ENCODE data around the gene GCC2. TPM values are rescaled to one million over a fixed set of nuclear protein-coding genes. Genes with fewer than 3 reads are reported as not detected.

Gene GCC2, protein sequence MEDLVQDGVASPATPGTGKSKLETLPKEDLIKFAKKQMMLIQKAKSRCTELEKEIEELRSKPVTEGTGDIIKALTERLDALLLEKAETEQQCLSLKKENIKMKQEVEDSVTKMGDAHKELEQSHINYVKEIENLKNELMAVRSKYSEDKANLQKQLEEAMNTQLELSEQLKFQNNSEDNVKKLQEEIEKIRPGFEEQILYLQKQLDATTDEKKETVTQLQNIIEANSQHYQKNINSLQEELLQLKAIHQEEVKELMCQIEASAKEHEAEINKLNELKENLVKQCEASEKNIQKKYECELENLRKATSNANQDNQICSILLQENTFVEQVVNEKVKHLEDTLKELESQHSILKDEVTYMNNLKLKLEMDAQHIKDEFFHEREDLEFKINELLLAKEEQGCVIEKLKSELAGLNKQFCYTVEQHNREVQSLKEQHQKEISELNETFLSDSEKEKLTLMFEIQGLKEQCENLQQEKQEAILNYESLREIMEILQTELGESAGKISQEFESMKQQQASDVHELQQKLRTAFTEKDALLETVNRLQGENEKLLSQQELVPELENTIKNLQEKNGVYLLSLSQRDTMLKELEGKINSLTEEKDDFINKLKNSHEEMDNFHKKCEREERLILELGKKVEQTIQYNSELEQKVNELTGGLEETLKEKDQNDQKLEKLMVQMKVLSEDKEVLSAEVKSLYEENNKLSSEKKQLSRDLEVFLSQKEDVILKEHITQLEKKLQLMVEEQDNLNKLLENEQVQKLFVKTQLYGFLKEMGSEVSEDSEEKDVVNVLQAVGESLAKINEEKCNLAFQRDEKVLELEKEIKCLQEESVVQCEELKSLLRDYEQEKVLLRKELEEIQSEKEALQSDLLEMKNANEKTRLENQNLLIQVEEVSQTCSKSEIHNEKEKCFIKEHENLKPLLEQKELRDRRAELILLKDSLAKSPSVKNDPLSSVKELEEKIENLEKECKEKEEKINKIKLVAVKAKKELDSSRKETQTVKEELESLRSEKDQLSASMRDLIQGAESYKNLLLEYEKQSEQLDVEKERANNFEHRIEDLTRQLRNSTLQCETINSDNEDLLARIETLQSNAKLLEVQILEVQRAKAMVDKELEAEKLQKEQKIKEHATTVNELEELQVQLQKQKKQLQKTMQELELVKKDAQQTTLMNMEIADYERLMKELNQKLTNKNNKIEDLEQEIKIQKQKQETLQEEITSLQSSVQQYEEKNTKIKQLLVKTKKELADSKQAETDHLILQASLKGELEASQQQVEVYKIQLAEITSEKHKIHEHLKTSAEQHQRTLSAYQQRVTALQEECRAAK (N-terminal part only)
- 3.3 TPM for polyA plus RNA-seq (2012; ENCODE audit: insufficient read depth, insufficient read length, low read depth)

DNA sequence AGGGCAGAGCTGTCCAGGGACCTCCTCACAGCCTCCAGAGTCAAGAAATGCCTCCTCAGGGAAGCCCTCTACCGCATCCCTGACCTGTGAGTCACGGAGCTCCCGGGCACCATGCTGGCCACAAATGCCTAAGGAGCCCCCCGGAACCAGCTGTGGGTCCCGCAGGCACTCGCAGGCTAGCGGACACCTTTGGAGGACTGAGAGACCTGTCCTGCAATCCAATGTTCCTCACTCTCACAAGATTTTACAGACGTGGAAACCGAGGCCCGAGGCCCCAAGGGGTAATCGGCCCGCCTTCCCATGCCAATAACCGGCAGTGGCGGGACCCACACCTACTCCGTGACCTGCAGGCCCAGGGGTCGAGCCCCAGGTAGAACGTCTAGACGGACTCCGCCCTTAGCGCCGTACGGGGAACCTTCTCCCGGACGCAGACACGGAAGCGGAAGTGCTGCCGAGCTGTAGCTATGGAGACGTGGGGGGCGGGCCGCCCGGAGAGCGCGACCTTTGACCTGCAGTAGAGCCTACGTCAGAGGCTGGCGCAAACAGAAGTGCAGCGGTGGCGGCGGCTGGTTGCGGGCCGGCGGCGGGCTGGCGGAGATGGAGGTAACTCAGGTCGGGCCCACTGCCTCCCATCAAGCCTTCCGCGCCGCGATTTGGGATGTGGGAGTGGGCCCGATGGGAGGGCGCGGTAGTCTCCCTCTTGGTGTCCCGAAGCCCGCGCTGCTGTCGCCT lies at the start of gene GCC2:
TSS of gene GCC2 (plus strand) at position 529 of the 732 bp plus-strand sequence. CDS start at position 598, 69 bp downstream.
- Histone ChIP-seq H3K36me3 (no peaks in the 10 kb centered on the region), H3K4me3 (ENCODE audit: low read depth, low read length) (peak within 1 kb of the TSS; percentile 85), H3K4me1 (no peaks in the 10 kb centered on the region), H3K27me3 (no peaks in the 10 kb centered on the region), H3K9me3 (no peaks in the 10 kb centered on the region)
- TF ChIP-seq CTCF (IDR thresholded peaks at IDR 0.05; ENCODE audit: low read depth, low read length): no peak
- peak; percentile 88 for DNase-seq

DNA sequence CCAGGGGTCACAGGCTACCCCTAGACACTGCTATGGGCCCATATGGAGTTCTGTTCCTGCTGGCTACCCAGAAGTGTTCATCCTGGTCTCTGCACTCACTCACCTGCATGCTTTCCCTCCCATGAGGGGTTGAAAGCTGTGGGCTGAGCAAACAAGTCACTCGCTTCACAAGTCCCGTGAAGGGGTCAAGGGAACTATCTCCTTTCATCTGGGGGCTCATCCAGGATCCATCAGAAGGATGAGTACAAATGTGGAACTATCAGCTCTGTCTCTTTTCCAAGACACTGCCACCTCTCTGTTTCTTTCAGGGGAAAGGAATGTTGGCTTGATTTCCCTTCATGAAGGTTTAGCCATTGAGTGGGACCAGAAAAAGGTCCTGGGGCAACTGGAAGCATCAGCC lies 49.5 kb upstream of the GCC2 start:
- no peak for DNase-seq
- Histone ChIP-seq H3K4me3 (ENCODE audit: low read depth, low read length) (no peak overlapping the region), H3K36me3 (no peaks in the 10 kb centered on the region), H3K27me3 (no peaks in the 10 kb centered on the region), H3K9me3 (no peaks in the 10 kb centered on the region), H3K4me1 (no peaks in the 10 kb centered on the region)
- no peak for TF ChIP-seq CTCF (IDR thresholded peaks at IDR 0.05; ENCODE audit: low read depth, low read length)

DNA sequence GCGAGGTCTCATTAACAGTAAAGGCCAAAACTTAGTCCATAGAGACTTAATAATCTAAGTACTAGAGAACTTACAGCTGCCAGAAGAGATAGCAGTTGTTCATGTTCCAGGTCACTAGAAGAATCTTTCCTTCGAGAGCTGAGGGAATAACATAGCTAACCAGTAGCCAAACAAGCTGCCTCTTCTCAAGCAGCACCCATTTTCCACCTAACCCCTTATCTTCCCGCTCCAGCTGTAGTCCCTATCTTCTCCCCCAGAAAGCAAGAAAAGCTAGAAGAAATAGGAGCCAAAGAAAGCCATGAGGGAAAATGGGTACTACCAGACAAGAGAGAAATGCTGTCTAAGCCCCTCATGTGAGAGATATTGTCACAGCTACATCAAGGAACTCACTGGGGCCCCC lies 47.2 kb upstream of the GCC2 start:
- H3K4me1 ChIP-seq: no peaks in the 10 kb centered on the region
- H3K27me3 ChIP-seq: no peaks in the 10 kb centered on the region
- H3K9me3 ChIP-seq: no peaks in the 10 kb centered on the region
- no peak overlapping the region for H3K4me3 ChIP-seq (ENCODE audit: low read depth, low read length)
- no peak for TF ChIP-seq CTCF (IDR thresholded peaks at IDR 0.05; ENCODE audit: low read depth, low read length)
- no peaks in the 10 kb centered on the region for H3K36me3 ChIP-seq
- DNase-seq: no peak

DNA sequence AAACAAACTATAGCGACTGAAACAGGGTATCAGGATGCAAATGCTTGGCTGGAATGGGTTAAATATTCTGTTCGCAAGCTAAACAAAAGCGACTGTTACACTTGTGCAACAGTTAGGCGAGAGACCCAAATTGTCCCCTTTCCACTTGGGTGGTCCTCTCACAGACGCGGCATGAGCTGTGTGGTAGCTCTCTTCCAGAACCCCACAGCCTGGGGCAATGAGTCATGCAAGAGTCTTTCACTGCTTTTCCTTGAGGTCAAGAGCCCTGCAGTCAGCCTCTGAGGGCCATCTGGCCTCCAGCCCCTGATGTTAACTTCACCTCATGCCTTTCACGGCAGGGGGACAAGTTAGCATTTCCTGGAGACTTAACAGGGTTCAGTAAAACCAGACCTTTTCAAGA lies 45.5 kb upstream of the GCC2 start:
- H3K9me3 ChIP-seq: no peaks in the 10 kb centered on the region
- DNase-seq: peak; percentile 46
- TF ChIP-seq CTCF (IDR thresholded peaks at IDR 0.05; ENCODE audit: low read depth, low read length): no peak

DNA sequence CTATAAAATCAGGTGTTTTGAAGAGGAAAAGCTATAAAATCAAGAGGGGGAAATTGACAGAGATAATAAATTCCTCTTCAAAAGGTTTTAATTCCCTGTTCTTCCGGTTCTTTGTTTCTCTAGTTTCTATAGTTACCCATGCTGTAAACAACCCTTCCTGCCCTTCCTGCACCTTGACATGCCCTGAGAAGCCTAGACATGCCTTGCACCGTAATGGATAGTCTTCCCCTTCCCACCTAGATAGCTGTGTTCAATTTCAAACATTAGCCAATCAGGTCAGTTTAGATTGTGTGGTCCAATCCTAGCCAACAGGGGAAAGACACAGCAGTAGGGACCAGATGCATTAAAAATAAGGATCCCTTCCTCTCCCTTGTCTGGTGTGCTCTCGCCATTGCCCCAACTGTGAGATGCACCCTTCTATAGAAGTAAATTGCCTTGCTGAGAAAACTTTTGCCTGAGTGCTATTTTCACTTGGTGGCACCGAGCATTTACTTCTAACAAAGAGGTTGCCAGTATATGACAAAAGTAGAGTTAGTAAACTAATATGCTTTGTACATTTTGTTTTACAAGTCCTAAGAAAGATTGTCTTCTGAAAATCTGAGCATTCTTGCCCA lies 44.1 kb upstream of the GCC2 start:
- no peak for DNase-seq
- Histone ChIP-seq H3K4me3 (ENCODE audit: low read depth, low read length) (no peak overlapping the region), H3K27me3 (no peaks in the 10 kb centered on the region), H3K36me3 (no peaks in the 10 kb centered on the region), H3K9me3 (no peaks in the 10 kb centered on the region), H3K4me1 (no peaks in the 10 kb centered on the region)
- no peak for TF ChIP-seq CTCF (IDR thresholded peaks at IDR 0.05; ENCODE audit: low read depth, low read length)

More for the DNA sequence above, 45.5 kb upstream of the GCC2 start:
- Histone ChIP-seq H3K4me1 (no peaks in the 10 kb centered on the region), H3K27me3 (no peaks in the 10 kb centered on the region), H3K36me3 (no peaks in the 10 kb centered on the region), H3K4me3 (ENCODE audit: low read depth, low read length) (no peak overlapping the region)

Data from BE2C (cell line).